ENCODE data around the gene RPTOR. TPM values are rescaled to one million over a fixed set of nuclear protein-coding genes. Genes with fewer than 3 reads are reported as not detected.

Gene RPTOR
- polyA plus RNA-seq, 4 donors = 3.2 to 16.5 (median 10.1) TPM

DNA sequence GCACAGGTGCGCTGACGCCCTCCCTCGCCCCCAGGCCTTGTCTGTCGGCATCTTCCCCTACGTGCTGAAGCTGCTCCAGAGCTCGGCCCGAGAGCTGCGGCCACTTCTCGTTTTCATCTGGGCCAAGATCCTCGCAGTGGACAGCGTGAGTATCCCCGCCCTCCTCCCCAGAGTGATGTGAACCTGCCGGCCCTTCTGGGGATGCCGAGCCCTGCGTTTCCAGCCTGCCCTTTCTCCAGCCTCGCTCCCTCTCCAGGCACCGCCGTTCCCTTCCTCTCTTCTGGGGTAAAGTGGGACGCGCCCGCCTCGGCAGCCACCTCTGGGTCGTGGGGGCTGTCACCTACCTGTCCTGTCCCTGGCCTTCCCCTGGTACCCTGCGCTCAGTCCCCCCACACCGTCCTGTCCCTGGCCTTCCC, 313.1 kb downstream of the RPTOR start:
- 93 to 97% (median 96%) methylated on average over 22 to 25 of the region's 25 CpGs for WGBS, 3 donors
- no peak overlapping the region for H3K27ac ChIP-seq (ENCODE audit: low read depth in 1 of 3, low read length in 2 of 3)
- H3K9me3 ChIP-seq (ENCODE audit: control insufficient read depth in 2 of 2, insufficient read depth in 1 of 2, low read depth in 1 of 2, low read length in 1 of 2) = peaks cover 0 to 5% of the 10 kb centered on the region in 2 donors
- H3K4me3 ChIP-seq (ENCODE audit: low read depth in 1 of 3, low read length in 3 of 3) = no peak overlapping the region
- H3K27me3 ChIP-seq (ENCODE audit: control insufficient read depth in 3 of 3, insufficient read depth in 3 of 3, low read length in 3 of 3) = no peaks in the 10 kb centered on the region
- H3K36me3 ChIP-seq (ENCODE audit: control insufficient read depth in 3 of 3, insufficient read depth in 2 of 3, low read depth in 1 of 3, low read length in 3 of 3) = peaks cover 3 to 68% (median 8%) of the 10 kb centered on the region in 3 donors
- FAIRE-seq (no peak), DNase-seq (no peak)
- peaks cover 0 to 4% (median 0%) of the 10 kb centered on the region in 3 donors for H3K4me1 ChIP-seq (ENCODE audit: control insufficient read depth in 3 of 3, insufficient read depth in 2 of 3, low read depth in 1 of 3, low read length in 2 of 3)

DNA sequence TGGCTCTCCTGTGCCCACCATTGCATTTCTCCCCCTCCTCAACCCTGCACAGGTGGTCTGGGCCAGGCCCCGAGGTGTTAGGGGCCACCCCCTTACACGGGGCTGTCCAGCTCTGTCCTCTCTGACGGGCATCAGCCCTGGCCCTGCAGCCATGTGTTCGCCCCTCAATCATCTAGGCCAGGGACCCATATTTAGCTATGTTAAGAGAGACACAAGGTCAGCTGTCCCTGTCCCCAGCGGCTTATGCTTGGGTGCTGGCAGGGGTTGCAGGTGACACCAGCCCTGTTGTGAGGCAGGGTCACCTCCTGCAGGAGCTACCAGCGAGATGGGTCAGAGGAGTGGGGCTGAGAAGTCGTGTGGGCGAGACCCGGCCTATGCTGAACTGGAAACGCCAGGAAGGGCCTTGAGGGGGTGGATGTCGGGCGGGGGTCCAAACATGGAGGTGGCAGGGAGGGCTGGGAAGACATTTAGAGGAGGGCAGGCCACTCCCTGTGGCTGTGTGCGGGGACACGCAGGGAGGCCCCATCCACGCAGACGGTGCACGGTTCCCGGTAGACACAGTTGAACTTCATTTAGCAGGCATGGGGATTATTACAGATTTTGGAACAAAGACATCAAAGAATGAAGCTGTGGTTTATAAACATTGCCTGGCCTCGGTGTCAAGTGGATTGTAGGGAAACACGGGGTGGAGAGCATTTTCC, 313.8 kb downstream of the RPTOR start:
- H3K9me3 ChIP-seq (ENCODE audit: control insufficient read depth in 2 of 2, insufficient read depth in 1 of 2, low read depth in 1 of 2, low read length in 1 of 2) = peaks cover 0 to 9% of the 10 kb centered on the region in 2 donors
- H3K27me3 ChIP-seq (ENCODE audit: control insufficient read depth in 3 of 3, insufficient read depth in 3 of 3, low read length in 3 of 3) = no peaks in the 10 kb centered on the region
- FAIRE-seq (no peak), DNase-seq (no peak)
- peaks cover 3 to 66% (median 8%) of the 10 kb centered on the region in 3 donors for H3K36me3 ChIP-seq (ENCODE audit: control insufficient read depth in 3 of 3, insufficient read depth in 2 of 3, low read depth in 1 of 3, low read length in 3 of 3)
- H3K4me3 ChIP-seq (ENCODE audit: low read depth in 1 of 3, low read length in 3 of 3) = no peak overlapping the region
- no peak overlapping the region for H3K27ac ChIP-seq (ENCODE audit: low read depth in 1 of 3, low read length in 2 of 3)
- peaks cover 0 to 4% (median 0%) of the 10 kb centered on the region in 3 donors for H3K4me1 ChIP-seq (ENCODE audit: control insufficient read depth in 3 of 3, insufficient read depth in 2 of 3, low read depth in 1 of 3, low read length in 2 of 3)
- 85 to 94% (median 87%) methylated on average over 20 of the region's 20 CpGs for WGBS, 3 donors

DNA sequence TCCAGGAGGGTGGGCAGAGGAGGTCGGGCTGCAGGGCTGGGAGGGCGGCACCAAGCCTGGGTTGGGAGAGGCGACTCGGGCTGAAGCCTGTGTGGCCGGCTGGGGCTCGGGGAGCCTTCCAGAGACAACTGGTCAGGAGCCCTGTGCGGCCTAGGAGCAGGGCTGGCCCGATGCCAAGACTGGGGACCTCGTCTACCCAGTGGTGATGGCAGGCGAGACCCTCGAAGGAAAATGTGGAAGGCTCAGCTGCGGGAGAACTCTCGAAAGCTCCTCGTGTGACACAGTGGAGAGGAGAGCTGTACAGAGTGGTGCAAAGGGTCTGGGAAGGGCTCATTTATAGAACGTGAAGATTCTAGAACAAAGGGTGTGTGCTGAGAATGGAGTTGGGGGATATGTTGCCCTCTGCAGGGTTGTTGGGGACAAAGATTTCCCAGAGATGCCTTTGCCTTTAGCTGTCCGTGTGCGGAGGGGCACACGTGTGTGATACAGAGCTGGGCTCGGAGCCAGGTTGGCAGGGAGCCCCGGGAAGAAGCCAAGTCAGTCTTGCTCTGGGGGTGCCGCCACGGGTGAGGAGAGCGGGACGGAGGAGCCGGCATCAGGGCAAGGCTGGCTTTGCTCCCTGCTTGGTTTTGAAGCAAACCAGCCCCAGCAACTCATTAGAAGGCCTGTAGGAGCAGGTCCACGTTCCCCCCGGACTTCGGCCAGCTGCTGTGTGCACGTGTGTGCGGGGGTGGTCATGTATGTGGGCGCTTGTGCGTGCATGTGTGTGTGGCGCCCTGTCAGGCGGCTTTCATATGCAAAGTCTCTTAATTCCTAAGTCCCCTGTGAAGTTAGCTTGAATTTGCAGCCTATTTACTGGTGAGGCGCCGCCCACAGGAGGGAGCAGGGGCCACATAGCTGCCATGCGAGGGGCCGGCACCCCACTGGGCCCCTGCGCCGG, 314.6 kb downstream of the RPTOR start:
- 59 to 68% (median 67%) methylated on average over 40 of the region's 40 CpGs for WGBS, 3 donors
- Histone ChIP-seq H3K36me3 (ENCODE audit: control insufficient read depth in 3 of 3, insufficient read depth in 2 of 3, low read depth in 1 of 3, low read length in 3 of 3) (peaks cover 3 to 65% (median 8%) of the 10 kb centered on the region in 3 donors), H3K4me3 (ENCODE audit: low read depth in 1 of 3, low read length in 3 of 3) (no peak overlapping the region), H3K4me1 (ENCODE audit: control insufficient read depth in 3 of 3, insufficient read depth in 2 of 3, low read depth in 1 of 3, low read length in 2 of 3) (peaks cover 0 to 4% (median 0%) of the 10 kb centered on the region in 3 donors), H3K27ac (ENCODE audit: low read depth in 1 of 3, low read length in 2 of 3) (no peak overlapping the region), H3K9me3 (ENCODE audit: control insufficient read depth in 2 of 2, insufficient read depth in 1 of 2, low read depth in 1 of 2, low read length in 1 of 2) (peaks cover 0 to 17% of the 10 kb centered on the region in 2 donors), H3K27me3 (ENCODE audit: control insufficient read depth in 3 of 3, insufficient read depth in 3 of 3, low read length in 3 of 3) (no peaks in the 10 kb centered on the region)
- DNase-seq = peak; percentile 8 to 18
- FAIRE-seq = no peak

DNA sequence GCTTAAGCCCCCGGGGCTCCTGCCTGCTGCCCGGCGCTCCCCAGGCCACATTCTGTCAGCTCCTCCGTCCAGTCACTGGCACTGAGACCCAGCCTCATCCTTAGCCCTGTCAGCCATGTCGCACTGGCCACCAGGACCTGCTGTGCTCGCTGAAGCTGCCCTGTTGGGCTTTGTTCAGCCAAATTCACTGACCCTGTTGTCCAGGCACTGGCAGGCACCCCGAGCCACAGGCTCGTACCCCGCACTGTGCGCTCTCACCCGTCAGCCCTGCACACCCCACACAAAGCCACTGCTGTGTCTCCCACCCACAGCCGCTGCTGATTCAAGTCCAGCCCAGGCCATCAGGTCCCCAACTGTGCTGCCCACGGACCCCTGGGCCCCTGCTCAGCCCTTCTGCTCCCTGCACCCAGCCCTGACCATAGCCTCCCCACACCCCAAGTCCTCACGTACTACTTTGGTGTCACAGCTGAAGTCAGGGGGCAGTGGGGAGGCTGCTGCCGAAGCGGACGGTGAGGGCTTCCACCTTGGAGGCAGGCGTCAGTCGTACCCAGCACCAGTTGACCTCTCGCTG, 315.5 kb downstream of the RPTOR start:
- Histone ChIP-seq H3K36me3 (ENCODE audit: control insufficient read depth in 3 of 3, insufficient read depth in 2 of 3, low read depth in 1 of 3, low read length in 3 of 3) (peaks cover 3 to 65% (median 8%) of the 10 kb centered on the region in 3 donors), H3K27ac (ENCODE audit: low read depth in 1 of 3, low read length in 2 of 3) (no peak overlapping the region), H3K4me3 (ENCODE audit: low read depth in 1 of 3, low read length in 3 of 3) (no peak overlapping the region), H3K27me3 (ENCODE audit: control insufficient read depth in 3 of 3, insufficient read depth in 3 of 3, low read length in 3 of 3) (no peaks in the 10 kb centered on the region), H3K4me1 (ENCODE audit: control insufficient read depth in 3 of 3, insufficient read depth in 2 of 3, low read depth in 1 of 3, low read length in 2 of 3) (peaks cover 0 to 4% (median 0%) of the 10 kb centered on the region in 3 donors), H3K9me3 (ENCODE audit: control insufficient read depth in 2 of 2, insufficient read depth in 1 of 2, low read depth in 1 of 2, low read length in 1 of 2) (peaks cover 0 to 19% of the 10 kb centered on the region in 2 donors)
- DNase-seq (no peak), FAIRE-seq (no peak)
- 95 to 96% (median 96%) methylated on average over 20 of the region's 20 CpGs for WGBS, 3 donors

DNA sequence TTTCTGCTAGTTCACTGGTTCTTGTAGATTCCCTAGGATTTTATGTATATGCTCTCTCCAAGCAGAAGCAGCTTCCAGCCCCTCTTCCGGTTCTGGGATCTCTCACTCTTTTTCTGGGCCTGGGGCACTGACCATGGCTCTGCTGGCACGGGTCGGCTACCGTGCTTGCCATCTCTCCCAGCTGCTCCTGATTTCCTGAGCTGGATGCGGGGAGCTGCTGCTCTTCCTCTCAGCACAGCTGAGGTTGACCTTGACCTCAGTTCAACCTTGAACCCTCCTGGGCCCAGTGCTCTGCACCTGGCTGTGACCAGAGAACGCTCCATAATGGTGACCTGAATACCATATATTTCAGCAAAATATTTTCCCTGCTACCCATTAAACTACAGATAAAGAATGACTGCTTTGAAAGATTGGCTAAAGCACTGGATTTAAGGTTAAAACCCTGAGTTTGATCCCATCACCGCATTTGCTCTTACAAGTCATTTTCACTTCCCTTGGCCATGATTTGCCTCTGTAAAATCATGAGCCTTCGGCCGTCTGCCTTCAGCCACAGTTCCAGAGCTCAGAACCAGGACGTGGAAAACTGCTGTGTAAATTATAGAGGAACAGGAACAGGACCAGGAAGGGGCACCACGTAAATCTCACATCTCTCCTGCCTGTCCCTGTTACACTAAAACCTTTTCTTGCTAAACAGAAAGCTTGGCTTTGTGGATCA, 316.2 kb downstream of the RPTOR start:
- Histone ChIP-seq H3K27ac (ENCODE audit: low read depth in 1 of 3, low read length in 2 of 3) (peak overlapping the region in 1 of 3 donors; percentile 41), H3K4me1 (ENCODE audit: control insufficient read depth in 3 of 3, insufficient read depth in 2 of 3, low read depth in 1 of 3, low read length in 2 of 3) (peaks cover 0 to 4% (median 0%) of the 10 kb centered on the region in 3 donors), H3K4me3 (ENCODE audit: low read depth in 1 of 3, low read length in 3 of 3) (no peak overlapping the region), H3K36me3 (ENCODE audit: control insufficient read depth in 3 of 3, insufficient read depth in 2 of 3, low read depth in 1 of 3, low read length in 3 of 3) (peaks cover 3 to 60% (median 3%) of the 10 kb centered on the region in 3 donors), H3K9me3 (ENCODE audit: control insufficient read depth in 2 of 2, insufficient read depth in 1 of 2, low read depth in 1 of 2, low read length in 1 of 2) (peaks cover 0 to 21% of the 10 kb centered on the region in 2 donors), H3K27me3 (ENCODE audit: control insufficient read depth in 3 of 3, insufficient read depth in 3 of 3, low read length in 3 of 3) (no peaks in the 10 kb centered on the region)
- DNase-seq (no peak), FAIRE-seq (no peak)
- 82 to 87% (median 83%) methylated on average over 11 of the region's 11 CpGs for WGBS, 3 donors

DNA sequence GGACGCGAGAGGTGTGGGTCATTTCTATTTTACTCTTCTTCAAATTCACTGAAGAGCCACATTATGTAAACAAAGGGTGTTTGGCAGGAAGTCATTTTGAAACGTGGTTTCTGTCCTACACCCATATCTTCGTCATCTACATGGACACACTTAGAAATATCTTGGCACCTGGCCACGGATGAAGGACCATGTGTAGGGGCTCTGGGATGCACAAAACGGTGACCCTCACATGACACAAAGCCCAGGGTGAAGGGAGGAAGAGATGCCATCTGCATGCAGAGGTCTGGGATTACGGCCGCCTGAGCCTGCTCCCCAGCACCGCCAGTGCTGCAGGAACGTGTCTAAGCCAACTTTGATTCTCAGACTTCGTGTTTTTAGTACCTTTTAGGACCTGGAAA, 316.8 kb downstream of the RPTOR start:
- peaks cover 0 to 2% (median 0%) of the 10 kb centered on the region in 3 donors for H3K4me1 ChIP-seq (ENCODE audit: control insufficient read depth in 3 of 3, insufficient read depth in 2 of 3, low read depth in 1 of 3, low read length in 2 of 3)
- FAIRE-seq (no peak), DNase-seq (no peak)
- peaks cover 0 to 21% of the 10 kb centered on the region in 2 donors for H3K9me3 ChIP-seq (ENCODE audit: control insufficient read depth in 2 of 2, insufficient read depth in 1 of 2, low read depth in 1 of 2, low read length in 1 of 2)
- no peak overlapping the region for H3K4me3 ChIP-seq (ENCODE audit: low read depth in 1 of 3, low read length in 3 of 3)
- no peaks in the 10 kb centered on the region for H3K27me3 ChIP-seq (ENCODE audit: control insufficient read depth in 3 of 3, insufficient read depth in 3 of 3, low read length in 3 of 3)
- 69 to 83% (median 70%) methylated on average over 11 of the region's 11 CpGs for WGBS, 3 donors
- peaks cover 3 to 56% (median 3%) of the 10 kb centered on the region in 3 donors for H3K36me3 ChIP-seq (ENCODE audit: control insufficient read depth in 3 of 3, insufficient read depth in 2 of 3, low read depth in 1 of 3, low read length in 3 of 3)
- peak overlapping the region in 1 of 3 donors; percentile 41 for H3K27ac ChIP-seq (ENCODE audit: low read depth in 1 of 3, low read length in 2 of 3)

DNA sequence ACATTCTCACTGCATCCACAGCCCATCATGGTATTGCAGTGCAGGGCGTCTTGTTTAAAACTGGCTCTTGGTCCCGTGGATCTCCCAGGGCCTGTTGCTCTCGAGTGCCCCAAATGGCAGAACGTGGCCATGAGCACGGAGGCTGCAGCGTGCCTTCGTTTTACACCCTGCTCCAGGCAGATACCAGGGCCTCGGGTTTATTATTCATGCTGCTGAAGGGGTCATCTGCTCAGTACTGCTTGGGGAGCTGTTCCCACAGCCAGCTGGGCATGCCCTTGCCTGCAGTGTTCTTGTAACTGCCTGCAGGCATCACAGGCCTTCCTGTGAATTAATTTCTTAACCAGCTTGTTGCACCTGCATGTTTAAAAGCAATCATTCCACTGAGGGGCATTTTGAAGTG, 317.3 kb downstream of the RPTOR start:
- DNase-seq (peak in 1 of 2 donors; percentile 33), FAIRE-seq (no peak)
- Histone ChIP-seq H3K27me3 (ENCODE audit: control insufficient read depth in 3 of 3, insufficient read depth in 3 of 3, low read length in 3 of 3) (no peaks in the 10 kb centered on the region), H3K27ac (ENCODE audit: low read depth in 1 of 3, low read length in 2 of 3) (no peak overlapping the region), H3K9me3 (ENCODE audit: control insufficient read depth in 2 of 2, insufficient read depth in 1 of 2, low read depth in 1 of 2, low read length in 1 of 2) (peaks cover 0 to 21% of the 10 kb centered on the region in 2 donors), H3K4me1 (ENCODE audit: control insufficient read depth in 3 of 3, insufficient read depth in 2 of 3, low read depth in 1 of 3, low read length in 2 of 3) (no peaks in the 10 kb centered on the region), H3K4me3 (ENCODE audit: low read depth in 1 of 3, low read length in 3 of 3) (no peak overlapping the region), H3K36me3 (ENCODE audit: control insufficient read depth in 3 of 3, insufficient read depth in 2 of 3, low read depth in 1 of 3, low read length in 3 of 3) (peaks cover under 1 to 53% (median 3%) of the 10 kb centered on the region in 3 donors)
- 66 to 77% (median 74%) methylated on average over 8 of the region's 8 CpGs for WGBS, 3 donors

Measured in small intestine (tissue), 7 donors.